HG02973 (cell line): ENCODE measurements around the gene RUNX3.

Experiments
- ATAC-seq: cut with Tn5 transposase; IDR thresholded peaks from one replicate; pipeline ENCODE4 v1.9.1; 2021; ENCODE audit warnings: moderate library complexity; ENCODE audit not compliant: unreplicated experiment

The RUNX3 gene

DNA sequence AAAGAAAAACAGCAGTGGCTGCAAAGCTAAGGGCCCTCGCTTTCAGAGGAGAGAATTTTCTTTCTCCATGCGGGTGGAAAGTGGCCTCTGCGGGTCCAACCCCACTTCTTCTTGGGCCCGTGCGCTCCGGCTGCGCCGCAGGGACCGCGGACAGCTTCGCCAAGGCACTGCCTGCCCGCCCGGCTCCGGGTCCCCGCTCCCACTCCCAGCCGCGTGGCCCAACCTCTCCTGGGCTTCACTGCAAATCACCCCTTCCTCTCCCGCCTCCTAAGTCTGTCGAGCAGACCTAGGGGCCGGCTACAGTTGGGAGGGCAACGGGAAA lies 1.0 kb upstream of the RUNX3 start:
- ATAC-seq, result no peak

DNA sequence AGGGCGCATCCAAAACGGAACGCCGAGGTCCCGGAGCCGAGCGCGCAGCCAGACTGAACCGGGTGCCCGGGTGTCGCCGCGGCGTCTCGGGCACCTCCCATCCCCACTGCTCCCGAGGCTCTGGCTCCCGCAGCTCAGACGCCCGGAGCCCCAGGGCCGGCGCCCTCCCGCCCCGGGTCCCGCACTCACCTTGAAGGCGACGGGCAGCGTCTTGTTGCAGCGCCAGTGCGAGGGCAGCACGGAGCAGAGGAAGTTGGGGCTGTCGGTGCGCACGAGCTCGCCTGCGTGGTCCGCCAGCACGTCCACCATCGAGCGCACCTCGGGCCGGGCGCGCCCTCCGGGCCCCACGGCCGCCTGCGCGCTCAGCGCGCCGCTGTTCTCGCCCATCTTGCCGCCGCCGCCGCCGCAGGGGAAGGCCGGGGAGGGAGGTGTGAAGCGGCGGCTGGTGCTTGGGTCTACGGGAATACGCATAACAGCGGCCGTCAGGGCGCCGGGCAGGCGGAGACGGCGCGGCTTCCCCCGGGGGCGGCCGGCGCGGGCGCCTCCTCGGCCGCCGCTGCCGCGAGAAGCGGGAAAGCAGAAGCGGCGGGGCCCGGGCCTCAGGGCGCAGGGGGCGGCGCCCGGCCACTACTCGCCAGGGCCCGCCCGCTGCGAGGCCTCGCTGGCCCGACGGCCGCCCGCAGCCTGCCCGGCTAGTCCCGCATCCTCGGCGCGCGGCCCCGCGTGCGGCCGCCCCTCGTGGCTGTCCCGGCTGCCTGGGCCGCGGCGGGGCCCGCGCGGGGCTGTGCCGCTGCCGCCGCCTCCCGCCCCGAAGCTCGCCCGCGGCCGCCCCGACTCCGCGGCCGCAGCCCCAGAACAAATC lies 447 bp downstream of the RUNX3 start:
- ATAC-seq, result peak; percentile 19

DNA sequence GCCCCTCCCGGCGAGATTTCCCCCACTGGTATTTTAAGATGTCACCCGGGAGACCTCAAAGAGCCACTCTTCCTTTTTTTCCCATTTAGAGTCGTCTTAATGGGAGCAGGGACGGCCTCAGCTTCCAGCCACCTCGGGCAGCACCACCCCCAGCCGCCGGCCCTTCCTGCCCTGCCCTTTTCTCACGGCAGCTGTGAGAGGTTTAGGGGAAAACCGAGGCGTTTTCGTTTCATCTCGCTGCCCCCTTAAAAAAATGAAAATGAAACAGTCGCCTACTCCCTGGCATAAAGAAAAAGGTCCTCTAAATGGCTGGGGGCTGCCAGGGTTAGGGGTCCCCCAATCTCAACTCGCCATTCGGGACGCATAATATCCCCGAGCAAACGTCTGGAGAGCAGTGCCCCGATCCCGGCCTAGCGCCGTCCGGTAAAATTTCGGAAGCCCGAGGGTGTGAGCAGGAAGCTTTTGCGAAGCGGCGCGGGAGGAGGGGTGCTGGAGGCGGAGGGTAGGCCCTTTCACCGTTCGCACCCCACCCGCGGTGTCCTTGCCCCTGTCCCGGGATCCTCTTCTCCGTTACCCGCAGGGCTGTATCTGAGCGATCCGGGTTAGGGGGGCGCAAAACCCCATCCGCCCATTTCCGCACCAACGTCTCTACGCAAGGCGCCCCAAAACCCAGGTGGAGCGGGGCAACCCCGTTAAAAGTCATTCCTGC lies 1.2 kb downstream of the RUNX3 start:
- ATAC-seq, result no peak

DNA sequence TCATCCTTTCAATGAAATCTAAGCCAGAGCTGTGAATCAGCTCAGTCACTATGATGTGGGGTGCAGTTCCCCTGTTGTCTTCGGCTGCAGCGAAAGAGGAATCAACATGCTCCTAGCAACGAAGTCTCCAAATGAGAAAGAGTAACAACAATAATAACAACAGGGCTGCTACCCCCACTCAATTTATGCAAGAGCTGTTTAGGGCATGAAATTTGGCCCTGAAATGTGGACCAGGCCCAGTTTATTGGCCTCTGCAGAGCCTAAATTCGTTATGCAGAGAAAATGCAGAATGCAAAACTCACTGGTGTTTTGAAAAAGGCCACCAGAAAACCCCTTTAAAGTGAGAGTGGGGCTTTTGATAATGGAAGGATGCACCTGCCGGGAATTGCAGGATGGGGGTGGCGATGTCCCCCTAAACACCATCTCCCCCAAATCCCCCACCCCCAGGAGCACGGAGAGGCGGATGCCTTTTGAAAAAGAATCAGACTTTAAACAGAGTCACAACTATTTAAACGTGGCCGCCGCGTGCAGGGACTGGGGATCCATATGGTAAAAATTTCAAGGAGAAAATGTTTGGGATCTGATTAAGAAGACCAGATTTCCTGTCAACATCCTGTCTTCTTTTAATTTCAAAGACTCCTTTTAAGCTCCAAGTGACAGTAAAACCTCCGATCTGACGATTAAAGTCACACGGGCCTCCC lies 1.9 kb downstream of the RUNX3 start:
- ATAC-seq, result no peak

DNA sequence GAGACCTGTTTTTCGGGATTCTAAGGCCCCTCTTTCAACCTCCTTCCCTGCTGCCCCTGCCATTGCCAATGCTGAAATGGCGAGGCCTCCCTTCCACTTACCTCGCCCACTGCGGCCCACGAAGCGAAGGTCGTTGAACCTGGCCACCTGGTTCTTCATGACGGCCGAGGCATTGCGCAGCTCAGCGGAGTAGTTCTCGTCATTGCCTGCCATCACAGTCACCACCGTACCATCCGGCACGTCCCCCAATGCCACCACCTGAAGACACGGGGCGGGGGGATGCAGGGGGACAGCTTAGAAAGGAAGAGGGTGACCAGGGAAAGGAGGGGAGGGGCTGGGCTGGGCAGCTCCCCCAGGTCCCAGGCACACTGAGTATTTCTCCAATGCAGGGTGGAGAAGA lies 2.6 kb downstream of the RUNX3 start:
- no peak for ATAC-seq

DNA sequence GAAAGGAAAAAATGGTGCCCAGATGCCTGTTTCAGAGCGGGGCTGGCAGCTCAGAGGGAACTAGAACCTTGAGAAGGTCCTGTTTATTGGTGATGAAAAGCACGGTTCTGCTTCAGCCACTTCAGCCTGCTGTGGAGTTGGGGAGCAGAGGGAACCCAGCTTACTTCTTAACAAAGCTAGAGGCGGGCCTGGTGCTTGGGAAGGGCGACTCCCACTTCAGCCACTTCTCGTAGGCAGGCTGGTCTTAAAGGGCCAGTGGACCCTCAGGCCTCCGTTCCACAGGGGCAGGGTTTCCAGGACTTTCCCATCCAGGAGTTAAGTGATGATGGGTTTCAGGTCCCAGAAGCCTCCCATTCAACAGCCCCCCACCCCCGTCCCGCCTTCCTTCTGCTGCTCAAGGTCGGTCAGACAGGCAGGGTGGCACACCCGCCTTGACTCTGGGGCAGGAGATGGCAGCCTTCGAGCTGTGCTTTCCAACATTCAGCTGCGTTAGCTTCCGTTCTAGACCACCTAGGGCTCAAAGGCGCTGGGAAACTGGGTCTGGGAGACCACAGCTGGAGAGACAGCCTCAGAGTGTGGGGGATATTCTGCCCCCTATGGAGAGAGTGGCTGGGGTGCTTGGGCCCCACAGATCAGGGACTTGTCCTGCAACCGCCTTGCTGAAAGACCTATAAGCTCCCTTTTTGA lies 3.4 kb downstream of the RUNX3 start:
- no peak for ATAC-seq

DNA sequence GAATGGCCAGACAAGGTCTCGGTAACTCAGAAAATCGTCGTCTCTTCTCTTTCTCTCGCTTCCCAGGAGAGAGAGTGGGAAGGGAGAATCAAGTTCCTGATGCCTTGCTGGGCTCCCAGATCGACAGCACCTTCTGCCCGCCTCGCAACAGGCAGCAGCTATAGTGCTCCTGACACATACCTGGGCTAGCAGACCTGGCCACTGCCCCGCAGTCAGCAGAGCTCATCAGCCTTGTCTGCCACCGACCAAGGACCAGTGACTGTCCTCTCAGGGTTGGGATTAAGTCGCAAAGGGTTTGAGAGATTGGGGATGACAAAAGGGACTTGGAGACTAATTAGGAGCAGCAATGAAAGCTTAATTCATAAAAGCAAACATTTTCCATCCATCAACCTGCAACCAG lies 4.1 kb downstream of the RUNX3 start:
- no peak for ATAC-seq

DNA sequence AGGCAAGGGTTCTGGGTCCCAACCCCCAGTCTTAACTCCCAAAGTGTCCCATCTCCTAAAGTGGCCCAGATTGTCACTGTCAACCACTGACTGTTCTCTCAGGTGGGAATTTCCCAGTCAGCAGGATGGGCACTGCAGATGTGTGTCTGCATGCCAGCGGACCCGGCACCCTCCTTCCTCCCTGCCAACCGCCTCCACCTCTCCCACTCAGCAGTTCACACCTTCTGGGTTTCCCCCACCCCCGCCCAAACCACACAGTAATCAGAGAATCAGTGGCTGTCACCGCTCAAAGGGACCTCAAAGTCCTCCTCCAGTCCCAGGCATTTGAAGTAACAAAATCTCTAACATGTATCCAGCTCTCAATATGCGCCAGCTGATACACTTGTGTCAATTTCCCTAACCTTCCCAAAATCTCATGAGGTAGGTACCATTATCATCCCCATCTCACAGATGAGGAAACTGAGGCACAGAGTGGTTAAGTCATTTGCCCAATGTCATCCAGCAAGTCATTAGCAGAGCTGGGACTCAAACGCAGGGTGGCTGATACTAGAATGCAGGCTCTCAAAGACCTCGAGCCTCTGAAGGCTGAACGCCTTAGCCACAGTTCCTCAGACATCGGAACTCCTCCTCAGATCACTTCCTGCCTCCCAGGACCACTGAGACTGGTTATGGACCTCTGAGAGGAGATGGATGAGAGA lies 4.8 kb downstream of the RUNX3 start:
- no peak for ATAC-seq

DNA sequence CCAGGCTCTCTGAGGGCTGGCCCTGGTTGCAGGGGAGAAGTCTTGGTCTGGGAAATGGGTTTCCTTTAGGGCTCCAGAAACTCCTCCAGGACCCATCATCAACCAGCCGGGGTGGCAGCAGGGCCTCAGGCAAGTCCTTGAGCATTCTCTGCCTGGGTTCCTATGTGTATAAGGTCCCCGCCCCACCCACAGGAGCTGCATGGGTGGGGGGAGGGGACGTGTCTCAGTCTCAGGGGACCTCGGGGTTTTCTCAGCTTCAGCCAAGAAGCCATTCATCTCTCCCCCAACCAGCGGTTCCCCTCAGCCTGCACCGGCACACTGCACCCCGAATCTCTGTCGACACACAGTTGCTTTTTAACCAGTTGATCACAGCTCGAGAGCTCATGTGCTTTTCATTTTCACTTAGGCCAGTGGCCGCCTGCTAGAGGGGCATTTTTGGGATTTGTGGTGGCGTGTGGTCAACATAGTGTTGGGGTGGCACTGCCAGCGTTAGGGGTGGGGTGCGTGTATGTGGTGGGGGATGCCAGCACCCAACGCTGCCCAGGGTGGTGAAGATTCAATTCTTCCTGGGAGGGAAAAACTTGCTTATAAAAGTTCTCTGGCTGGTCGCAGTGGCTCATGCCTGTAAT lies 6.5 kb downstream of the RUNX3 start:
- no peak for ATAC-seq

DNA sequence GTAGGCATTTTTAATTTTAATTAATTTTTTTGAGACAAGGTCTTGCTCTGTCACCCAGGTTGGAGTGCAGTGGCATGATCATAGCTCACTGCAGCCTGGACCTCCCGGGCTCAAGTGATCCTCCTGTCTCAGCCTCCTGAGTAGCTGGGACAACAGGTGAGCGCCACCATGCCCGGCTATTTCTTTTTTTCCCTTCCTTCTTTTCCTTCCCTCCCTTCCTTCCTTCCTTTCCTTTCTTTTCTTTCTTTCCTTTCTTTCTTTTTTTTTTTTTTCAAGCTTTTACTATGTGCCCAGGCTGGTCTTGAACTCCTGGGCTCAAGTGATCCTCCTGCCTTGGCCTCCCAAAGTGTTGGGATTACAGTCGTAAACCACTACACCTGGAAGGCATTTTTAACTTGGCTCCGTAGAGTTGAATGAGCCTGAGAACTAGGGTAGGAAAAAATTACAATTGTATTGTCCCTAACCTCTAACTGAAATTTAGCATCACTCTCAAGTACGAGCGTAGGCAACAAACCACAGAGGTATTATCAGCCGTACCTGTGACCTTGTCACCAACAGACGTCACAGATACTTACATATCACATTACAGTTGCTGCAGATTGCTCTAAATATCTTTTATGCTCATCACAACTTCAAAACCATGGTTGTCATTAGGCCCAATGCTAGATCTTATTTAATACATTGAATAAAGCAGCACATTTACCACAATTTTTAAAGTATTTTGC lies 8.0 kb downstream of the RUNX3 start:
- no peak for ATAC-seq

DNA sequence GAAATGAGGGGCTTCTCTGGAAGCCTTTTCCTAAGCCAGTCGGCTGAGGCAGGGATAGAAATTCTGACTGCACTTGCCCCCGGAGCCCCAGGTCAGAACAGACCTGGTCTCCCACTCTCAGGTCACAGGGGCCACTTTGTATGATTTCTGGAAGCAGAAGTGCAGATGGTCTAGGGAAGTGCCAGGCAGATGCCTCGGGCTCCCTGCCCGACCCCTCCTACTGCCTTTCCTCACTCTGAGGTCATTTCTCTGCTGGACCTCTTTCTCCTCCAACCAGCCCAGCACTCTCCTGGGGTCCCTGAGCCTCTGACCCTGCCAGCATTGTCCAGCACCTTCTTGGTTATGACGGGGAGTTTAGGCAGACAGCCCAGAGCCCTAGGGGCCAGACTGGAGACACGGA lies 8.7 kb downstream of the RUNX3 start:
- no peak for ATAC-seq

DNA sequence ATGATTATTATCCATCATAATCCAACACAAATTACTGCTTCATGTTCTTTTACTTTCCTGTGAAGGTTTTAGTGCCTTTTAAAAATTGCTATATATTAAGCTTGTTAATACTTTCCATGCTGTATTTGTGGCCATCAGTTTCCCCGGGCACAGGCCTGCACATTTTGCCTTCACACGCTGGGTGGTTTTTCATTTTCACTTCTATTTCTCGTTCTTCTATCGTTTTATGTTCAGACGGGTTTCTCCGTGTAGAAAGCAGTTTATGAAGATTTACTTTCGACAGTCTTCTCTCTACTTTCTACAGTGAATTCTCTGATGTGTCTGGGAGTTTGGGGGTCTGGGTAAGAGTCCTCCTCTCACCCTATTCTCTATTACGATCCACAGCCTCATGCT lies 9.5 kb downstream of the RUNX3 start:
- no peak for ATAC-seq

DNA sequence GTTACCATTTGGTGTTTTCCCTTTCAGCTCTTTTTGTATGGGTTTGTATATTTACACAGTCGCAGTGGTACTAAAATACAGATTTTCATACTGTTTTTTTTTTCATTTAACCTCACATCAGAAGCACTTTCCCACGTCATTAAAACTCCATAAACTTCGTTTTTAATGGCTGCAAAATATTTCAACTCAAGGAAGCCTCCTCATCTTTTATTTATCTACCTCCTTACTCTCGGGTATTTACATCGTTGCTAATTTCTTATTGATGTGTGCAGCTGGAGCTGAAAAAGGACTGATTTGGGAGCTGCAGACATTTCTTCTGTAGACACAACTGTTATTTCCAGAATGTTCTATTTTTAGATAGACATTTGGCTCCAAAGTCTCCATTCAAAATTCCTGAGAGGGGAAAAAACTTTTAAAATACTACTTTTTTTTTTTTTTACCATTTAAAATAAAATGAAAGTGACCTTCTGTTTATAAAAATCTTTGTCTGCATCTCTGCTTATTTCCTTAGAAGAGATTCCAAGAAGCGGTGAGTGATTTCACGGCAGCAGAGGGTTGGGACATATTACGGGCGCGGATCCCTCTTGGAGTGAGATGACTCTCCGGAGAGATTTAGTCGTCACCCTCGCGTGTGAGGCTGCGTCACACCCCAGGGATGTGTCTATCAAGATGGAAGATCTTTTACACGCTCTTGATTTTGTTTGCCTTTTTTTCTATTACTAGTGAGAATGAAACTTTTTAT lies 10.1 kb downstream of the RUNX3 start:
- ATAC-seq, result no peak

DNA sequence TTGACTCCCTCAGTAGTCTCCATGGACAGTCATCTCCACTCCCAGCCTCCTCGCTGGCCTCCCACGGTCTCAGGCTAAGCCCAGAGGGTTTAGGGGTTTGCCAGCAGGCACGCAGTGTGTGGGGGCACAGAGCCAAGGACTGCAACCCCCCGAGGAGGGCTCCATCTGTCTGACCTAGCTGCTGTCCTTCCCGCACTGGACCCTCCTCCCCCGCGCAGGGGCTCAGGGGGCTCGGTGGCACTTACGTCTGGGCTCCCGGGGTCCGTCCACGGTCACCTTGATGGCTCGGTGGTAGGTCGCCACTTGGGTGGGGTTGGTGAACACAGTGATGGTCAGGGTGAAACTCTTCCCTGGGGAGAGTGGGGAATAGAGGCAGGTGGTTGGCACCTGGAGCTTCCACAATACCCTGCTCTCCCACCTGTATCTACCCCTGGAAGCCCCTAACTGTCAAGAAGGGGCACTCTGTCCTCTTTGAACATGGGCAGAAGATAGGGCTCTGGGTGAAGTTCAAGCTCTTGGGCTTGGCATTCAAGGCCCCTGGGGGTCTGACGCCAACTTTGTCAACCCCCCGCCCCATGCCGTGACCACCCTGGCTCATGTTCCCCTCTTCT lies 11.0 kb downstream of the RUNX3 start:
- ATAC-seq, result no peak

DNA sequence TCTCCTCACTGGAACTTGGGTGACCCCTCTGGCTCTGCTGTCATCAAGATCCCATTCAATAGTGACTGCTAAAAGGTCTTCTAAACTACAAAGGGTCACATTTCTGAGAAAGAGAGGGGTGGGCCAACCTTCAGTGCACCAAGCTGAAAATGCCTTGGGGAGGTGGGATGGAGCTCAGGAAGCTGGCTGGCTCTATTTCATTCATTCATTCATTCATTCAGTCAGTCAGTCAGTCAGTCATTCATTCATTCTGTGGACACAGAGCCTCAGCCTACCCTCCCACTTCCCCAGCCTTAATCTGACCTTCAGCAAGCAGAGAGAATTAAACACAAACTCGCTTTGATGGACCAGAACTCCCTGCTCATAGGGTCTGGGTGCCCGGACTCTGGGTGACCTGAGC lies 11.7 kb downstream of the RUNX3 start:
- ATAC-seq, result no peak

DNA sequence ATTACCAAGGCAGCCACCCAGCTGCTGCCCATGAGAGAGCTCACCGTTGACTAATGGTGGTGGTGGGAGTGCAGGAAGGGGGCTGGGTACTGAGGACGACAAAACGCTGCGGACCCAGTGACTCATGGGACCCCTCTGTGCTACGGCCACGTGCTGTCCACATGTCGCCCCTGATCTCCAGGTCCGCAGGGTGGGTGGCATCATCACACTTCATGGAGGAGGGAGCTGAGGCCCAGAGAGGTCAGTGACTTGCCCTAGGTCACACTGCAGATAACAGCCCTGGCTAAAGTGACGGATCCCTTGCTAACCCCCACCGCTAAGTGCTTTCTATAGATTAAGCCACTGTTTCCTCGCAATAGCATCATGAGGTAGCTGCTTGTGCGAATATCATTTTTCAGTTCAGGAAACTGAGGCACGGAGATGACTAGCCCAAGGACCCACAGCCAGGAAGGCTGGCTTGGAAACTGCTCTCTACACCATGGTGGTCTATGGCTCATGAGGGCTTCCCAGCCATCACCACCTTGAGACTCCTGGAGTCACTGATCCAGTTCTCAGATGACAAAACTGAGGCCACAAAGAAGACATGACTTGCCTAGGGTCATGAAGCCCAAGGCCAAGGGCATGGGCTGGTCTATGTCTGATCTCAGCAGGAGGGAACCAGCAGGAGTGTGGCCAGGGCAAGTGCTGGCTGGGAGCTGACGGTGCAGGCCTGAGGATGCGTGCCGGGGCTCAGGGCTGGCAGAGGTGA lies 12.6 kb downstream of the RUNX3 start:
- ATAC-seq, result no peak

DNA sequence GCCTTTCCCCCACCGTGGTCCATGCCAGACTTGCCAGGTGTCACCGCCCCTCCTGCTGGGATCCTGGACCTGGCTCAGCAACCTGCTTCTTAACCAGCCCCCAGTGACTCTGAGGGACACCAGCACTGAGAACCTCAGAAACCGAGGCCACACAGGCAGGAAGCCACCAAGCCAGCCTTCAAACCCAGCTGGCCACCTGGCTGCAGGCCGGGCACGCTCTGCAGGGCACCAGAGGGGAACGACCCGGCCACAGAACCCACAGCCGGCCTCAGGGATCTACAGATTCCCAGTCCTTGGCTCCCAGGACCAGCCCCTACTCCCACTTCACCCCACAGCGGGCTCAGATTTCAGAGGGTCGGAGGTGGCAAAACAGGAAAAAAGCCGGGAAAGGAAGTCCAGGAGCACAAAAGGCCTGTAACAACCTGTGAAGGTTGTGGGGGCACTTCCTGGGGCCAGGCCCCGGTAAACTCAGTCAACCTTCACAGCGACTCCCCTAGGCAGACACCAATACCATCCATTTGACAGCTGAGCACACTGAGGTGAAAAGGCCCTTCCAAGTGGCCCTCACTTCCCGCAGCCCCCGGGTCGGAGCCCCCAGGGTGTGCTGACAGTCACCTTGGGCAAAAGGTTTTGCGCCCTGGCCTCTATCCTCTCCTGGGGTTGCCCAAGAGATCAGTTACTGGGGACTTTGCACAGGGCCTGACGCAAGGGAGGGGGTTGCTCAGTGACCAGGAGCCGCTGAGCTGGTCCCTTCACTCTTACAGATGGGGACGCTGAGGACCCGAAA lies 14.1 kb downstream of the RUNX3 start:
- no peak for ATAC-seq
